GM18519 (cell line): ENCODE data around the gene FBLL1.
"Not testable (repeated sequence)": the region's sequence is repeated elsewhere in the genome, so short reads cannot be mapped to it uniquely, and the experiment has no call there.

Source experiments
- ATAC-seq: cut with Tn5 transposase; IDR thresholded peaks from one replicate; pipeline ENCODE4 v1.9.1; 2021; ENCODE audit warnings: mild to moderate bottlenecking, moderate library complexity; ENCODE audit not compliant: unreplicated experiment, low FRiP score

FBLL1 gene

DNA sequence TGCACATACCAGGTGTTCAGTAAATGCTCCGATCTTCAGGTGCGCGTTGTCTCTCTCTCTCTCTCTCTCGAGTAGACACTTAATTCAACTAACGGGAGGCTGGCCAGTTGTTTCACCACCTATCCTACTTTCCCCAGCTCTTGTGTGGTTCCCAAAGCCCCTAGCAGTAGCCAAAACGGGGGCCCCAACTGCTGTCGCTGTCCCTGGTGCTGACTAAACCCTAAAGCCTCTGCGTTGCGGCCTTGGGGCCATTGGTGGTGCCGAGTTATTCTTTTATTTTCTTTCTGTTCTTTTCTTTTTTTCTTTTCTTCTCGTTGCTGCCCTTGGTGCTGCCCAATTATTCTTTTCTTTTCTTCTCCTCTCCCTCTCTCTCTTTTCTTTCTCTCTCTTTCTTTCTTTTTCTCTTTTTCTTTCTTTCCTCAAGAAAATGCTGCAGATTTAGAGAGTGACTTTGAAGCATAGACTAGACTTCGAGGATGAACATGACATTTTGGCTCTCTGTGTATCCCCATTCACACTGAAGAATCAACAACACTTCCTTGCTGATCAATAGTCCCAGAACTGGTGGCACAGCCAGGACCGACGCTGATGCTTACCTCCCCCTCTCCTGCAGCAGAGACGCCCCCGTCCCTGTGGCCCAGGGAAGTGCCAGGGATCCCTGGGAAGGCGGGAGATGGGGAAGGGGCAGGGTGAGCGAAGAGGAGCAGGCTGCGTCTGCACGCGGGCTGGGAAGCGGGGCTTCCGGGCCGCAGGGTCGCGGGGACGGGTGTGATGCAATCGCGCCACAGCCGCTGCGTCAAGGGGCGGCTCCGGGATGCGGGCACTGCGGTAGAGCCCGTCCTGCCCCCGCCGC lies at the start of gene FBLL1:
Gene FBLL1 (plus strand): TSS at position 785 of the 853 bp plus-strand sequence. CDS start 200 bp downstream, outside the sequence.
- no peak for ATAC-seq

DNA sequence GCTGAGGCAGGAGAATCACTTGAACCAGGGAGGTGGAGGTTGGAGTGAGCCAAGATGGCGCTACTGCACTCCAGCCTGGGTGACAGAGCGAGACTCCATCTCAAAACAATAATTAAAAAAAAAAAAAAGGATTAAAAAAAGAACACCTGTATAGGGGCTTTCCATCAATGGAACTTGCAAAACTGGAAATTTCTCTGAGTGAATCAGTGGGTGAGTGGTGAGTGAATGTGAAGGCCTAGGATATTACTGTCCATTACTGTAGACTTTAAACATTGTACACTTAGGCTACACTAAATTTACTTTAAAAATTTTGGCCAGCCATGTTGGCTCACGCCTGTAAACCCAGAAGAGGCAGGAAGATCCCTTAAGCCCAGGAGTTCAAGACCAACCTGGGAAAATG lies 48.5 kb upstream of the FBLL1 start:
- ATAC-seq, result no peak

DNA sequence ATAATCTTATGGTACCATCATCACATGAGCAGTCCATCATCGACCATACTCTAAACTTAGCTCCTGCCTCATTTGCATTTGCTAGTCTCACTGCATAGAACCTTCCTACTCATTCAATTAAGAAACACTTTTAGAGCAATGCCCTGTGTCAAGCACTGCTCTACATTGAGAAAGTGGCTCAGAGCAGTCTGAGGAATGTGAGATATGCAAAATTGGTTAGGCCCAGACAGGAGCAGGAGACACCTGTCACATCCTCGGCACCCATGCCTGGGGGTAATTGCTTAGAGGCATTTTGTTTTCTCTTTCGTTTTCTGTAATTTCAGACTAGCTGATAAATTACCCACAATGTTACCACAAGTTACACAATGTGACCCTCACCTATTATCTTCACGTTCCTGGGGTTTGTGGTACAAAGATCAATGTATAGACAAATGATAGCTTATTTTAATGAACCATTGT lies 47.7 kb upstream of the FBLL1 start:
- peak; percentile 94 for ATAC-seq

DNA sequence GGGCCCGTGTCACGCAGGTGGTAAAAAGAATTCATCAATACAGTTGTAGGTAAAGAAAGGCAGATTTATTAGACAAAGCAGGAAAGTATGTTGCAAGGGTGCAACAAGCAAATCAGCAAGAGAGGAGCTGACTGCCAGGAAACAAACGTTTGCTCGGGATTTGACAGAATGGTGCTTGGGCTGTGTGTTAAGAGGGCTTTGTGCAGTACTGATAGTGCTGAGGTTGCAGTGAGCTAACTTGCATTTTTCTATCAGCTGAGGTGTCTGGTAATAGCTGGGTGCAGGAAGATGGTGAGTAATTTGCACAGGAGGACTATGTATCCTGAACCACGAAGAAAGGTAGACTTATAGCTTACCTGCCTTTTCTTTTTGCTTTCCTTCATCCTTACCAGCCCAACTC lies 46.7 kb upstream of the FBLL1 start:
- ATAC-seq, result no peak

DNA sequence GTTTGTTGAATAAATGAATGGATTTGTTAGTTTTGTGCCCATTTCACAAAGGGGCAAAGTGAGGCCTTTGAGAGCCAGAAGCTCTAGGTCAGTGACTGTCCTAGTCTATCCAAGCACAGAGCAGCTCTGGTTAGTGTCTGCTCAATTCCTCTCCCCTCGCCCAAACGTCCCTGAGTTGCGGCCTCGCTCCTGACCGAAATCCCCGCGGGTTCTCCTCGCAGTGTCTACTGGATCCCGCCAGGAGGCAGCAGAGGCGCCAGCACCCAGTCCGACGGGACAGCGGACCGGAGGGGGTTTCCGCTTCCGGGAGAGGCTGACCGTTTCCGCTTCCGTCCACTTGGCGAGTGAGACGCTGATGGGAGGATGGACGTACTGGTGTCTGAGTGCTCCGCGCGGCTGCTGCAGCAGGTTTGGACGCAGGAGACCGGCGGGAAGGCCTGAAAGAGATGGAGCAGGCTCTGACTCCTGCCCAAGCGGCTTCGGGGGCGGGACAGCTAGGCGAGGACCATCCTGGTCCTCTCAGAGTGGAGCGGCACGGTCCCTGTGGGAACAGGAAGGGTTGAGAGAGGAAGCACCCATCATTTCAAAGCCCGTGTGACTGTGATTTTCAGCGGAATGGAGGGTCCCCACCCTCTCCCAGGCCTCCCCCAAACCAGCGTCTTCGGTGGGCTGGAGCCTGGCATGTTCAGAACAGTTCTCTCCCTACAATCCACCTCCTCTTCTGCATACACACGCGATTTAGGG lies 42.8 kb upstream of the FBLL1 start, which contains the start of gene RARS1:
Gene RARS1 (plus strand): TSS at position 336 of the 744 bp plus-strand sequence. CDS start 28 bp downstream, at position 364.
- ATAC-seq, result peak; percentile 71

DNA sequence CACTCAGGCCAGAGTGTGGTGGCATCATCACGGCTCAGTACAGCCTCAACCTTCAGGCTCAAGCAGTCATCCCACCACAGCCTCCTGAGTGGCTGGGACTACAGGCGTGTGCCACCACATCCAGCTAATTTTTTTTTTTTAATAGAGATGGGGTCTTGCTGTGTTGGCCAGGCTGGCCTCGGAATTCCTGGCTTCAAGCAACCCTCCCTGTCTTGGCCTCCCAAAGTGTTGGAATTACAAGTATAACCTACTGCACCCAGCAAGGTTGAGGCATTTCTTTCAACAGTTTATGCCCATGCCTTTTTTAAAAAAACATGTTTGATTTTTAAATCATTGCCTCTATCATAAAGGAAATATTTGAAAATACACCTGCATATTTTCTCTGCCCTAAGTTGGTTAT lies 40.0 kb upstream of the FBLL1 start:
- no peak for ATAC-seq

DNA sequence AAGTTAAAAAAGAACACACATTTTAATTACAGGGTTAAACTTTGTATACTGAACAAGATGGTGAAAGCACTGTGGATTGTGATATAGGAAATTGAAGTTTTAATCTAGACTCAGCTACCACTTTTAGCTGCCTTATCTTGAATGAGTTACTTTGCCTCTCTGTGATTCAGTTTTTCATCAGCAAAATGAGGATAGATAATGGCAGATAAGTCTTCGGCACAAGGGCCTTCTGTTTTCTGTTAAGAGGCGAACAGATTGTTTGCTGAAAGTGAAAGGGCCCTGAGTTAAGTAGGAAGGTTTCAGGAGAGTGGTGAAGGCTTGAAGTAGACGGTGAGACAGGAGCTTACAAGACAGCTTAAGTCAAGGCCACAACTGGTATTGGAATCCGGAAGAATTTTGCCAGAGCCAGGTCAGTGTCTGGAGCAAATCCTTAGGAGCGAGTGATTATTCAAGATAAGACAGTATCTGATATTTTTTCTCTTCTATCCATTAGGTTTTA lies 35.0 kb upstream of the FBLL1 start:
- ATAC-seq, result no peak

DNA sequence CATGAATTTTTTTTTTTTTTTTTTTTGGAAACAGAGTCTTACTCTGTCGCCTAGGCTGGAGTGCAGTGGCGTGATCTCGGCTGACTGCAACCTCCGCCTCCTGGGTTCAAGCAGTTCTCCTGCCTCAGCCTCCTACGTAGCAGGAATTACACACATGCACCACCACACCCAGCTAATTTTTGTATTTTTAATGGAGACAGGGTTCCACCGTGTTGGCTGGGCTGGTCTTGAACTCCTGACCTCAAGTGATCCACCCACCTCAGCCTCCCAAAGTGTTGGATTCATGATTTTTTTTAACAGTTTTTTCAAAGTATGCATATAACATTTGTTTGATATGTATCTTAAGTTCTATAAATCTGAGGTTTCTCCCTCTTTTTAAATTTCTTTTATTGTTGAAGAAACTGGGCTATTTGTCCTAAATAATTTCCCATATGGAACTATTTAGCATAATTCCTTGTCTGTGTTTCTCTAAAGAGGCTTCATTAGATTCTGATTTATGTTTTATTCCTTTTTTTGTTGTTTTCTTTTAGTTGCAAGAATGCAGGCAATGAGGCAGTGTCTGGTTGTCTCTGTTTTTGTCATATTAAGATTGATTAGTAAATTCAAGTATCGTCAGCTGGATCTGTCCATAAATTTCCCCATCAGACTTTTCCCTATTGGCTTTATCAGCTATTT lies 26.4 kb upstream of the FBLL1 start:
- ATAC-seq, result no peak

DNA sequence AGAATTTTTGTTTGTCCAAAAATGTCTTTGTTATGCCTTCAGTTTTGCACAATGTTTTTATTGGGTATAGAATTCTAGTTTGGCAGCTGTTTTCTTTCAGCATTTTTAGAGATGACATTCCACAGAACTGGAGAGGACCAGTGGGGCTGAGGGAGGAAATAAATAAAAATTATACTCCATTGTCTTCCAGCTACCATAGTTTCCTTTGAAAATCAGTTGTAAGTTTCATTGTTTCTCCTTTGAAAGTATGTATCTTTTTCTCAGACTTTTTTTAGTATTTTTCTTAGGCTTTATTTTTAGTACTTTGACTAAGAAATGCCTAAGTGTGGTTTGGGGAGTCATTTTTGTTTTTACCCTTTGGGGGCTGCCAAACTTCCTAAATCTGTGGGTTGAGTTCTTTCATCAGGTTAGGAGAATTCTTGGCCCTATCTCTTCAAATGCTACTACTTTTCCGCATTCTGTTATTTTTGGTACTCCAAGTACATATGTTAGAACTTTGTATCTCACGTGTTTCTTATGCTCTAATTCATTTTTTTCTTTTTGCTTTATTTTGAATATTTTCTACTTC lies 15.2 kb upstream of the FBLL1 start:
- ATAC-seq, result no peak

DNA sequence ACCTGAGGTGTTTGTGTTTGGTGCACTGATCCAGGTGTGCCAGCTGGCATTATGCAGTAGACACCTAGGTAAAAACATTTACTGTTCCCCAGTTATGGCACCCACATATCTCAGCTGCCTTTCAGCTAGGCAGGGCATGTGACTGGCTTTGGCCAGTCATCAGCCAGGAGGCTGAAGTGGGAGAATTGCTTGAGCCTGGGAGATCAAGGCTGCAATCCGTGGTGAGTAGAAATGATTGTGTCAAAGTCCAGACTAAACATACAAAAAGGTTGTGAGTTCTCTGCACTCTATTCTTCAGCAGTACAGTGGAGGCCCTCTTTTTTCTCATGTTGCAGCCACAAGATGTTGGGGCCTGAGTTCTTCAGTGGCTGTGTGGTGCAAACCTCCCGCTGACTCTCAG lies 3.2 kb upstream of the FBLL1 start:
- ATAC-seq, result no peak

DNA sequence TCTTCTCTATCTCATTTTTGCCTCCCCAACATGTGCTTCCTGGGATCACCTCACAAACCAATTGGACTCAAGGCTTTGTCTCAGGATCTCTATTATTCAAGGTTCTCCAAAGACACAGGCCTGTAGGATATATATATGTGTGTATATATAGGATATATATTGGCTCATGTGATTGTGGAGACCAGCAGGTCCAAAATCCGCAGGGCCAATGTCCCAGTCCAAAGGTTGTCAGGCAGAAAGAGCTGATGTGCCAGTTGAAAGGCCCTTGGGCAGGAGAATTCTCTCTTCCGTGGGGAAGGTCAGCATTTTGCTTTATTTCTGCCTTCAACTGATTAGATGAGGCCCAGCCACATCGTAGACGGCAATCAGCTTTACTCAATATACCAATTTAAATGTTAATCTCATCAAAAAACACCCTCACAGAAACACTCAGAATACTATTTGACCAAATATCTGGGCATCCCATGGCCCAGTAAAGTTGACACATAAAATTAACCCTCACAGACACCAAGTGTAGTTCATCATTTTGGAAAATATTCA lies 1.3 kb upstream of the FBLL1 start:
- ATAC-seq, result no peak

DNA sequence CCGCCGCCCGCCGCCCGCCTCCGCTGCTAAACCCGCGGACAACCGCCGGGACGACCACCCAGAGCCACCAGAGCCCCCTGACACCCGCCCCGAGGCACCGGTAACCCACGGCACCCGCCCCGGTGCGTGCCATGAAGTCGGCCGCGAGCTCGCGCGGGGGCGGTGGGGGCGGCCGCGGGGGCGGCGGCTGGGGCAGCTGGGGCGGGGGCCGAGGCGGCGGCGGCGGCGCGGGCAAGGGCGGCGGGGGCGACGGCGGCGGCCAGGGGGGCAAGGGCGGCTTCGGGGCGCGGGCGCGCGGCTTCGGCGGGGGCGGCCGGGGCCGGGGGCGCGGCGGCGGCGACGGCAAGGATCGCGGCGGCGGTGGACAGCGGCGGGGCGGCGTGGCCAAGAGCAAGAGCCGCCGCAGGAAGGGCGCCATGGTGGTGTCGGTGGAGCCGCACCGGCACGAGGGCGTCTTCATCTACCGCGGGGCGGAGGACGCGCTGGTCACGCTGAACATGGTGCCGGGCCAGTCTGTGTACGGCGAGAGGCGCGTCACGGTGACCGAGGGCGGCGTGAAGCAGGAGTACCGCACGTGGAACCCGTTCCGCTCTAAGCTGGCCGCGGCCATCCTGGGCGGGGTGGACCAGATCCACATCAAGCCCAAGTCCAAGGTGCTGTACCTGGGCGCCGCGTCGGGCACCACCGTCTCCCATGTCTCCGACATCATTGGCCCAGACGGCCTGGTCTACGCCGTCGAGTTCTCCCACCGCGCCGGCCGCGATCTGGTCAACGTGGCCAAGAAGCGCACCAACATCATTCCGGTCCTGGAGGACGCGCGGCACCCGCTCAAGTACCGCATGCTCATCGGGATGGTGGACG lies 499 bp downstream of the FBLL1 start:
- ATAC-seq, result no peak

DNA sequence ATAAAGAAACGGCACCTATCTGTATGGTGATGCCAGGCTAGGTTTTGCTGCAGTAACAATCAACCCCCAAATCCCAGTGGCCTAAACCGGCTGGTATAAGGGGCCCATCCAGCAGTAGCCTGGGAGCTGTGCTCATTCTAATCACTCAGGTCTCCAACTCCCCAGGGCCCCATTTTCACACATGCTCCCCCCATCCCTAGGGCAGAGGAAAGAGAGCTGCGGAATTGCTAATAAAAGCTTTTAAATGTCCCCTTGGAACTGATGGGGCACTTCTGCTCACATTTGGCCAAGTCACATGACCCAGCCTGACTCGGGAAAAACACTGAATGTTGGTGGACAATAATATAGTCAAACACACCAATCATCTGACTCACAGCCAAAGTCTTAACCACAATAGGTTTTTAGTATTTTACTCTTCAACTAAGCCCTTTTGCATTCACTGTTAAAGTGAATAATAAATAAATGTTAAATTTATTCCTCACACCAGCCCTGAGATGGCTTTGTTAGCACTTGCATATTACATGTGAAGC lies 1.6 kb downstream of the FBLL1 start:
- ATAC-seq, result no peak

DNA sequence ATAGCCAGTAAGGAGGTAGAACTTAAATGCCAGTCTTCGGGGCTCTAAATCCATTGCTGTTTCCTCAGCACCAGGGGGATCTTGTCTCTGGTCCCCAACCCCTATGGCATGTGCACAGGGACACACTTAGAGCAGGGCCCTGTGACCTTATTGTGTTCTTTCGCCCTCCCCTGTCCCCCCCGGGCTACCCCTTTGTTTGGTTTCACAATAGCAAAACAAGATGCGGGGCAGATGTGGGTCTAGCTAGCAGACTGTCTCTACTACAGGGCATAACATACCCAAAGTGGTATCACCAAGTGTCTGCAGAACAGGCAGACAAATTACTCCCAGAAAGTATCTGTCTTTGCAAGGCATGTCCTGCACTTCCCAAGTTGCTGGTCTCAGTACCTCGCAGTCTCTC lies 2.1 kb downstream of the FBLL1 start:
- no peak for ATAC-seq

DNA sequence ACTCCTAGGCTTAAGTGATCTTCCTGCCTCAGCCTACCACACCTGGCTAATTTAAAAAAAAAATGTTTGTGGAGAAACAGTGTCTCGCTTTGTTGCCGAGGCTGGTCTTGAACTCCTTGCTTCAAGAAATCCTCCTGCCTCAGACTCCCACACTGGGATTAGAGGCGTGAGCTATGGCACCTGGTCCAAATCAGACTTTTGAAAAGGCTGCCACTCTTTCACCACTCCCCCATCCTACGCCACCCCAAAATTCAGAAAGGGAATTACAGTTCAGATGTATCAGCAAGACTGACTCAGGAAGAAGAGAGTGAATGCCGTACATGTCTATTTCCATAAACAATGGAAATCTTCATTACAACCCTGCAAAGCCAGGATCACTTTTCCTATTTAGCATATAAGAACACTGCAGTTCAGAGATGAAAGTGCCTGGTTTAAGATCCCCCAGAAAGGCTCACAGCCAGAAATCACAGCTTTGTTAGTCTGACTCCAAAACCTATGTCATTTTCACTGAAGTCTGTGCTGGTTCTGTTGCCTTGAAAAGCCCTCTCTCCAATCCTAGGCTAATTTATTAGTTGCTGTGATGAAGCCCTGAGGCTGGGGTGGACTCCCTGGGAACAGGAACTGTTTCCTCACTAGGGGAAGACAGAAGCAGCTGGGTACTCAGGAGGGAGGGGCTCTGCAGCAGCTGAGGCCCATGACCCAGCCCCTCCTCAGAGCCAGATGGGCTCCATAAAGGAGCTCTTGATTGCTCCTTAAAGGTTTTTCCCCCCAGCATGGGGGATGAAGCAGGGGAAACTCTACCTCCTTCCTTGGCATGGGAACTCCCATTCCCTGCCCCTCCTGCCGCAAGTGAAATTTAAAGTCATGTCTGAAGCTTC lies 3.1 kb downstream of the FBLL1 start:
- ATAC-seq, result no peak

DNA sequence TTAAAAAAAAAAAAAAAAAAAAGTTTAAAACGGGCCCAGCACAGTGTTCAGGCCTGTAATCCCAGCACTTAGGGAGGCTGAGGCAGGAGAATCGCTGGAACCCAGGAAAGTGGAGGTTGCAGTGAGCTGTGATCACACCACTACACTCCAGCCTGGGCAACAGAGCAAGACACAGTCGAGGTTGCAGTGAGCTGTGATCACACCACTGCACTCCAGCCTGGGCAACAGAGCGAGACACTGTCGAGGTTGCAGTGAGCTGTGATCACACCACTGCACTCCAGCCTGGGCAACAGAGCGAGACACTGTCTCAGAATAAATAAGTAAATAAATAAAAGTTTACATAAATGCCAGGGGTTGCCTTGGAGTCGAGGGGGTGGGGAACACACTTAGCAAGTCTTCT lies 5.2 kb downstream of the FBLL1 start:
- not testable (repeated sequence) for ATAC-seq

DNA sequence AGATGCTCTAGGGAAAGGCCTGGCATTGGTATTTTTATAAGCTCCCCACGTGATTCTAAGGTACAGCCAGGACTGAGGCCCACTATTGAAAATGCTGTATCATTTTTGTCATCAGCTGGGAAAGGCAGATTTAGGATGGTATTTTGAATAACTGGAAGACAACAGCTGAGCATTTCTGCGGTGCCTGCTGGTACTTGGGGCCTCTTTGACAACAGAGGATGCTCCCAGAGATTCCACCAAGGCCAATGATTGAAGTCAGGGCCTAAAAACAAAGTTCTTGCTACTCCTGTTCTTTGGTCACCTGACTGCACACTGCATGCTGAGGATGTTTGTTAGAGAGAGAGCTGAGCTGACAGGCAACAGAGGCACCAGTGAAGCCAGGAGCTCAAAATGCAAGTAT lies 8.1 kb downstream of the FBLL1 start:
- no peak for ATAC-seq

DNA sequence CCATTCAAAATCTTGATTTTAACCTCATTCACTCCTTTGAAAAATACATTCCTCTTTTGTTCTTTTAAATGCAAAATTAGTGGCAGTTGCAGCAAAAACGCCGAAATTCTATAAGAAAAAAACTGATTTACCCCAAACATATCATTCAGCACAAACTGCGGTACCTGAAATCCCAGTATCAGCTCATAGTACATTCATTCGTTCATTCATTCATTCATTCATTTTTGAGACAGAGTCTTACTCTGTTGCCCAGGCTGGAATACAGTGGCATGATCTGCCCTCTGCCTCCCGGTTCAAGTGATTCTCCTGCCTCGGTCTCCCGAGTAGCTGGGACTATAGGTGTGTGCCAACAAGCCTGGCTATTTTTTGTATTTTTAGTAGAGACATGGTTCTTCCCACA lies 20.4 kb downstream of the FBLL1 start:
- no peak for ATAC-seq
